Spleen (tissue), 11 donors: Measurements from ENCODE around the gene PIGV. TPM values are rescaled to one million over a fixed set of nuclear protein-coding genes. Genes with fewer than 3 reads are reported as not detected.

ENCODE experiments used
- DNase-seq: peaks from one replicate; pipeline ENCODE4 v3.0.0-alpha.2; 2020
- H3K27ac ChIP-seq, 8 donors: fragments of 200-600 bp; sonication (generic) in 7 of 8; 1 replicate in 4 of 8; 2 replicates in 4 of 8; pipeline versions ENCODE4 v1.5.0 to v1.8.0; 2016 to 2021; ENCODE audit warnings: inconsistent platforms in 4 of 8, mild to moderate bottlenecking in 4 of 8, moderate library complexity in 1 of 8
- H3K27me3 ChIP-seq, 7 donors: fragments of 200-600 bp; sonication (generic) in 6 of 7; replicated peaks in 1 of 7; 1 replicate in 4 of 7; 2 replicates in 3 of 7; pipeline versions ENCODE4 v1.5.0 to v1.8.0; 2016 to 2021; ENCODE audit warnings: inconsistent platforms in 3 of 7, mild to moderate bottlenecking in 1 of 7
- H3K36me3 ChIP-seq, 6 donors: fragments of 200-600 bp; sonication (generic) in 5 of 6; 1 replicate in 4 of 6; 2 replicates in 2 of 6; pipeline versions ENCODE4 v1.5.0 to v1.8.0; 2016 to 2021; ENCODE audit warnings: inconsistent platforms in 2 of 6
- H3K4me1 ChIP-seq, 6 donors: fragments of 200-600 bp; sonication (generic) in 5 of 6; 1 replicate in 3 of 6; 2 replicates in 3 of 6; pipeline versions ENCODE4 v1.5.0 to v1.8.0; 2016 to 2021; ENCODE audit warnings: inconsistent platforms in 3 of 6
- H3K4me3 ChIP-seq, 8 donors: fragments of 200-600 bp; sonication (generic) in 7 of 8; 1 replicate in 4 of 8; 2 replicates in 4 of 8; pipeline versions ENCODE4 v1.5.0 to v1.8.0; 2016 to 2021; ENCODE audit warnings: inconsistent platforms in 4 of 8, mild to moderate bottlenecking in 4 of 8, moderate library complexity in 2 of 8
- H3K9me3 ChIP-seq, 8 donors: fragments of 200-600 bp; sonication (generic) in 7 of 8; 1 replicate in 4 of 8; 2 replicates in 4 of 8; pipeline versions ENCODE4 v1.5.0 to v1.8.0; 2016 to 2021; ENCODE audit warnings: inconsistent platforms in 4 of 8
- POLR2A ChIP-seq, 3 donors: fragments of 450-650 bp; IDR thresholded peaks; one replicate each; pipeline ENCODE4 v1.5.1; 2017; ENCODE audit warnings: antibody characterized with exemption in 3 of 3, mild to moderate bottlenecking in 1 of 3
- POLR2AphosphoS5 ChIP-seq, 3 donors: sonication (generic); formaldehyde crosslinking; IDR thresholded peaks; one replicate each; pipeline ENCODE4 v1.5.1; 2017; ENCODE audit warnings: antibody characterized with exemption in 3 of 3
- WGBS, 5 donors: extraction: QIAGEN DNeasy Blood & Tissue Kit in 3 of 5; methylation state at CpG; one replicate each; pipeline versions ENCODE4 v1.1.5 to v1.1.7; 2013 to 2018; 5-methylcytosine and 5-hydroxymethylcytosine counted together
- intact Hi-C: fragments of 100-400 bp; cut with DNase I; formaldehyde crosslinking; loops from one replicate; pipeline ENCODE4 v1.15.0; 2023; ENCODE audit warnings: low total_unique reads
- polyA plus RNA-seq, 3 donors: library from polyadenylated mRNA; stranded (reverse); fragments of 200-250 nt; gene quantifications; one replicate each; pipeline ENCODE4 v1.2.1, GENCODE V29; 2013
- total RNA-seq, 7 donors: library from RNA; depleted of rRNA in 3 of 7; stranded (reverse); fragments of >200 nt in 3 of 7; fragmentation: NEBNext Ultra II Directional in 4 of 7; extraction: Animal tissue kit (Norgen Biotek cat#: 25700) in 4 of 7; gene quantifications; one replicate each; pipeline versions ENCODE4 v1.1.0 to v1.2.1, GENCODE V29; 2016 to 2021
- TF ChIP-seq, protein P1 (sequence below), 11 experiments: fragments of 200-600 bp in 7 of 11; fragments of 450-650 bp in 4 of 11; sonication (generic) in 4 of 11; IDR thresholded peaks in 8 of 11; conservative IDR thresholded peaks in 3 of 11; 1 replicate in 7 of 11; 2 replicates in 4 of 11; pipeline versions ENCODE4 v1.4.0 to v1.8.0; 2016 to 2021; ENCODE audit warnings: antibody characterized with exemption in 11 of 11, inconsistent platforms in 4 of 11, mild to moderate bottlenecking in 1 of 11
- donor health status: healthy with polysubstance abuse.
- donor health status: DM: no; HTN: no; CAD: no; lungs with moderate emphysema.
- donor health status: DM: no; HTN: no; CAD: no.
- donor health status: Bipolar disorder and iron deficiency.
- donor health status: healthy.
- donor health status: DM: no; HTN: no; CAD: no.
- donor health status: DM: yes; HTN: yes; CAD: no.

PIGV gene
- total and polyA plus RNA-seq, 10 donors = 4.8 to 21.8 (median 10.3) TPM

- Histone ChIP-seq H3K27ac (peak overlapping the region; percentile 21 to 76 (median 50)), H3K4me1 (peaks cover 19 to 54% (median 37%) of the 10 kb centered on the region in 6 donors), H3K4me3 (no peak overlapping the region), H3K27me3 (no peaks in the 10 kb centered on the region), H3K9me3 (no peaks in the 10 kb centered on the region), H3K36me3 (peaks cover 10 to 100% (median 99%) of the 10 kb centered on the region in 6 donors)
- 42 to 72% (median 60%) methylated on average over 3 of the region's 3 CpGs for WGBS, 5 donors
- TF ChIP-seq POLR2A (IDR thresholded peaks at IDR 0.05) (no peak), POLR2AphosphoS5 (IDR thresholded peaks at IDR 0.05) (peak in 1 of 3 donors; percentile 28)
- TF ChIP-seq, protein P1, sequence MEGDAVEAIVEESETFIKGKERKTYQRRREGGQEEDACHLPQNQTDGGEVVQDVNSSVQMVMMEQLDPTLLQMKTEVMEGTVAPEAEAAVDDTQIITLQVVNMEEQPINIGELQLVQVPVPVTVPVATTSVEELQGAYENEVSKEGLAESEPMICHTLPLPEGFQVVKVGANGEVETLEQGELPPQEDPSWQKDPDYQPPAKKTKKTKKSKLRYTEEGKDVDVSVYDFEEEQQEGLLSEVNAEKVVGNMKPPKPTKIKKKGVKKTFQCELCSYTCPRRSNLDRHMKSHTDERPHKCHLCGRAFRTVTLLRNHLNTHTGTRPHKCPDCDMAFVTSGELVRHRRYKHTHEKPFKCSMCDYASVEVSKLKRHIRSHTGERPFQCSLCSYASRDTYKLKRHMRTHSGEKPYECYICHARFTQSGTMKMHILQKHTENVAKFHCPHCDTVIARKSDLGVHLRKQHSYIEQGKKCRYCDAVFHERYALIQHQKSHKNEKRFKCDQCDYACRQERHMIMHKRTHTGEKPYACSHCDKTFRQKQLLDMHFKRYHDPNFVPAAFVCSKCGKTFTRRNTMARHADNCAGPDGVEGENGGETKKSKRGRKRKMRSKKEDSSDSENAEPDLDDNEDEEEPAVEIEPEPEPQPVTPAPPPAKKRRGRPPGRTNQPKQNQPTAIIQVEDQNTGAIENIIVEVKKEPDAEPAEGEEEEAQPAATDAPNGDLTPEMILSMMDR (IDR thresholded peaks at IDR 0.05 in 8 of 11, conservative IDR thresholded peaks at IDR 0.05 in 3 of 11) = no peak
- no peak for DNase-seq
- intact Hi-C loops = no loop called here
Measured at GRCh38 chr1:26771285-26771642, 16.5 kb upstream of the PIGV start.

- TF ChIP-seq POLR2AphosphoS5 (IDR thresholded peaks at IDR 0.05) (peak in 1 of 3 donors; percentile 9), POLR2A (IDR thresholded peaks at IDR 0.05) (no peak)
- TF ChIP-seq, protein P1 (IDR thresholded peaks at IDR 0.05 in 8 of 11, conservative IDR thresholded peaks at IDR 0.05 in 3 of 11) = no peak
- intact Hi-C loops = no loop called here
- no peaks in the 10 kb centered on the region for H3K27me3 ChIP-seq
- no peaks in the 10 kb centered on the region for H3K9me3 ChIP-seq
- H3K36me3 ChIP-seq = peaks cover 8 to 100% (median 98%) of the 10 kb centered on the region in 6 donors
- H3K4me1 ChIP-seq = peaks cover 19 to 53% (median 37%) of the 10 kb centered on the region in 6 donors
- H3K27ac ChIP-seq = peak overlapping the region; percentile 21 to 76 (median 50)
- no peak overlapping the region for H3K4me3 ChIP-seq
- WGBS, 5 donors = 83 to 95% (median 91%) methylated on average over 2 of the region's 2 CpGs
- no peak for DNase-seq
Measured at GRCh38 chr1:26771643-26772321, 16.0 kb upstream of the PIGV start.

- Histone ChIP-seq H3K27ac (peak overlapping the region in 2 of 8 donors; percentile 74 to 76), H3K4me1 (peaks cover 17 to 46% (median 33%) of the 10 kb centered on the region in 6 donors), H3K36me3 (peaks cover 8 to 100% (median 98%) of the 10 kb centered on the region in 6 donors), H3K4me3 (no peak overlapping the region), H3K9me3 (no peaks in the 10 kb centered on the region), H3K27me3 (no peaks in the 10 kb centered on the region)
- intact Hi-C loops = no loop called here
- WGBS, 5 donors = 89 to 97% (median 95%) methylated on average over 4 of the region's 4 CpGs
- no peak for DNase-seq
- TF ChIP-seq POLR2AphosphoS5 (IDR thresholded peaks at IDR 0.05) = no peak
- no peak for TF ChIP-seq POLR2A (IDR thresholded peaks at IDR 0.05)
- TF ChIP-seq, protein P1 (IDR thresholded peaks at IDR 0.05 in 8 of 11, conservative IDR thresholded peaks at IDR 0.05 in 3 of 11) = no peak
Measured at GRCh38 chr1:26772687-26773086, 15.1 kb upstream of the PIGV start.

DNA sequence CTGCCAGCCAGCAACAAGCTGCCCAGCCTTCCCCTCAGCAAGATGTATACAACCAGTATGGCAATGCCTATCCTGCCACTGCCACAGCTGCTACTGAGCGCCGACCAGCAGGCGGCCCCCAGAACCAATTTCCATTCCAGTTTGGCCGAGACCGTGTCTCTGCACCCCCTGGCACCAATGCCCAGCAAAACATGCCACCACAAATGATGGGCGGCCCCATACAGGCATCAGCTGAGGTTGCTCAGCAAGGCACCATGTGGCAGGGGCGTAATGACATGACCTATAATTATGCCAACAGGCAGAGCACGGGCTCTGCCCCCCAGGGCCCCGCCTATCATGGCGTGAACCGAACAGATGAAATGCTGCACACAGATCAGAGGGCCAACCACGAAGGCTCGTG is 13.3 kb upstream of the PIGV start:
- WGBS, 5 donors = 96 to 99% (median 97%) methylated on average over 10 to 13 of the region's 13 CpGs
- Histone ChIP-seq H3K9me3 (no peaks in the 10 kb centered on the region), H3K4me3 (no peak overlapping the region), H3K4me1 (peaks cover 9 to 41% (median 28%) of the 10 kb centered on the region in 6 donors), H3K27ac (peak overlapping the region in 2 of 8 donors; percentile 1 to 44), H3K36me3 (peaks cover 8 to 100% (median 99%) of the 10 kb centered on the region in 6 donors), H3K27me3 (no peaks in the 10 kb centered on the region)
- intact Hi-C loops = no loop called here
- TF ChIP-seq, protein P1 (IDR thresholded peaks at IDR 0.05 in 8 of 11, conservative IDR thresholded peaks at IDR 0.05 in 3 of 11) = no peak
- TF ChIP-seq POLR2AphosphoS5 (IDR thresholded peaks at IDR 0.05) = peak in 1 of 3 donors; percentile 45
- DNase-seq = no peak
